K562 (cell line): ENCODE measurements around the gene SLC38A8. TPM values are rescaled to one million over a fixed set of nuclear protein-coding genes. Genes with fewer than 3 reads are reported as not detected.
A peak's percentile ranks its signal among the peaks of the same experiment; 100 is the strongest.

Experiments
- ATAC-seq: fragments of 200-7000 bp; cut with Tn5 transposase; 3 replicates; pipeline ENCODE4 v1.9.1; 2020; ENCODE audit warnings: moderate library complexity
- BruUV-seq: library from RNA; stranded (reverse); fragments of 400-500 nt; replicated peaks from 2 replicates; lab custom pipeline; 2021; lab: Mats Ljungman, UMichigan
- CTCF ChIA-PET: fragments of 300-600 bp; formaldehyde crosslinking; extraction: SDS; loops from one replicate; lab custom pipeline; 2021; ENCODE audit warnings: low intra/inter-chr PET ratio; lab: Yijun Ruan, JAX
- POLR2A ChIA-PET: fragments of 300-600, 350-650 bp; sonication (Branson Sonifier 250); formaldehyde crosslinking; extraction: SDS; loops from one replicate; lab custom pipeline; 2021; ENCODE audit warnings: antibody characterized with exemption, inconsistent platforms; lab: Yijun Ruan, JAX
- DNase-seq, 4 experiments: peaks; one replicate each; pipeline versions ENCODE4 v3.0.0 to v3.0.0-alpha.2; 2011 to 2018; ENCODE audit warnings: low spot score in 3 of 4, mixed read lengths in 3 of 4; ENCODE audit errors: extremely low read depth in 1 of 4
- FAIRE-seq: peaks from 2 replicates; lab custom pipeline; 2011; peaks lifted over from hg19 to GRCh38; lab: Jason Lieb, UNC
- H2AFZ ChIP-seq: 2 replicates; pipeline ENCODE4 v1.6.0; 2011; ENCODE audit warnings: low read depth, low read length, control low read depth, inconsistent platforms
- H3K27ac ChIP-seq: fragments of 200-600 bp; 3 replicates; pipeline ENCODE4 v1.8.0; 2011; ENCODE audit warnings: low read depth, mild to moderate bottlenecking, control low read depth, inconsistent platforms, low read length, moderate library complexity, mixed read lengths; ENCODE audit errors: extremely low read depth
- H3K27me3 ChIP-seq, 2 experiments: fragments of 300-600 bp in 1 of 2; 2 replicates in 1 of 2; 3 replicates in 1 of 2; pipeline versions ENCODE4 v1.6.0 to v1.8.0; 2011; ENCODE audit warnings: inconsistent platforms in 2 of 2, low read length in 2 of 2, mild to moderate bottlenecking in 1 of 2, mixed read lengths in 1 of 2, moderate library complexity in 1 of 2; ENCODE audit not compliant: control insufficient read depth in 2 of 2, insufficient read depth in 2 of 2
- H3K36me3 ChIP-seq: fragments of 300-600 bp; 3 replicates; pipeline ENCODE4 v1.8.0; 2011; ENCODE audit warnings: mild to moderate bottlenecking, low read length, inconsistent platforms; ENCODE audit not compliant: control insufficient read depth, insufficient read depth
- H3K4me1 ChIP-seq, 2 experiments: fragments of 200-600 bp in 1 of 2; replicated peaks in 1 of 2; 2 replicates in 1 of 2; 3 replicates in 1 of 2; pipeline versions ENCODE4 v1.5.1 to v1.8.0; 2011; ENCODE audit warnings: inconsistent platforms in 2 of 2, low read length in 2 of 2, mild to moderate bottlenecking in 1 of 2, mixed read lengths in 1 of 2, moderate library complexity in 1 of 2; ENCODE audit not compliant: control insufficient read depth in 2 of 2, insufficient read depth in 2 of 2
- H3K4me2 ChIP-seq: 2 replicates; pipeline ENCODE4 v1.6.1; 2011; ENCODE audit warnings: low read length, control low read depth, inconsistent platforms, mixed read lengths; ENCODE audit not compliant: insufficient read depth
- H3K4me3 ChIP-seq: fragments of 200-600 bp; sonication (generic), shearing (Covaris generic); 2 replicates; pipeline ENCODE4 v1.5.1; 2016; ENCODE audit warnings: control low read depth, inconsistent platforms
- H3K79me2 ChIP-seq: fragments of 200-600 bp; 3 replicates; pipeline ENCODE4 v1.8.0; 2011; ENCODE audit warnings: low read length, inconsistent platforms; ENCODE audit not compliant: control insufficient read depth, insufficient read depth
- H3K9ac ChIP-seq, 2 experiments: 2 replicates each; pipeline versions ENCODE4 v1.6.0 to v1.6.1; 2011; ENCODE audit warnings: low read depth in 2 of 2, low read length in 2 of 2, control low read depth in 1 of 2, inconsistent platforms in 1 of 2, mild to moderate bottlenecking in 1 of 2, mixed read lengths in 1 of 2; ENCODE audit not compliant: insufficient read depth in 1 of 2
- H3K9me1 ChIP-seq: one replicate; pipeline ENCODE4 v1.6.0; 2011; ENCODE audit warnings: inconsistent platforms, mild to moderate bottlenecking, low read length, moderate library complexity; ENCODE audit not compliant: control insufficient read depth, insufficient read depth
- H3K9me3 ChIP-seq: replicated peaks from 2 replicates; pipeline ENCODE4 v1.5.1; 2011; ENCODE audit warnings: low read depth, low read length, inconsistent platforms; ENCODE audit not compliant: control insufficient read depth, insufficient read depth
- H4K20me1 ChIP-seq: replicated peaks from 2 replicates; pipeline ENCODE4 v1.6.1; 2011; ENCODE audit warnings: low read length, inconsistent platforms, mixed read lengths; ENCODE audit not compliant: control insufficient read depth, insufficient read depth
- ARID1B ChIP-seq: fragments of 450-650 bp; IDR thresholded peaks from 2 replicates; pipeline ENCODE4 v1.6.1; 2016; ENCODE audit warnings: antibody characterized with exemption, mild to moderate bottlenecking, inconsistent platforms
- C11orf30 ChIP-seq: fragments of 450-650 bp; IDR thresholded peaks from 2 replicates; pipeline ENCODE4 v1.6.1; 2016; ENCODE audit warnings: low read depth, mild to moderate bottlenecking
- DPF2 ChIP-seq: fragments of 450-650 bp; IDR thresholded peaks from 2 replicates; pipeline ENCODE4 v1.6.1; 2016
- ETV5 ChIP-seq: sonication (generic); formaldehyde crosslinking; IDR thresholded peaks from 2 replicates; pipeline ENCODE4 v1.4.0; 2020; ENCODE audit warnings: low read depth, mild to moderate bottlenecking, missing genetic modification reagents
- EWSR1 ChIP-seq: fragments of 450-650 bp; IDR thresholded peaks from 2 replicates; pipeline ENCODE4 v1.6.1; 2018; ENCODE audit warnings: borderline replicate concordance, mild to moderate bottlenecking, low read depth, moderate library complexity; ENCODE audit not compliant: partially characterized antibody
- KAT2B ChIP-seq: IDR thresholded peaks from one replicate; pipeline ENCODE4 v1.6.1; 2012; ENCODE audit warnings: low read depth, mild to moderate bottlenecking, control low read depth, inconsistent platforms, low read length, moderate library complexity
- MAZ ChIP-seq, 2 experiments: fragments of 450-650 bp in 1 of 2; sonication (generic) in 1 of 2; formaldehyde crosslinking; IDR thresholded peaks in 1 of 2; conservative IDR thresholded peaks in 1 of 2; 2 replicates each; pipeline versions ENCODE4 v1.4.0 to v1.5.0; 2020; ENCODE audit warnings: mild to moderate bottlenecking in 1 of 2, missing genetic modification reagents in 1 of 2
- MEF2D ChIP-seq: conservative IDR thresholded peaks from 2 replicates; pipeline ENCODE4 v1.6.1; 2016; ENCODE audit warnings: low read depth, missing genetic modification characterization, missing compliant biosample characterization
- TFAM ChIP-seq: fragments of 250-450 bp; sonication (Bioruptor Pico); conservative IDR thresholded peaks from 2 replicates; pipeline ENCODE4 v1.5.0; 2021; ENCODE audit warnings: mild to moderate bottlenecking, moderate library complexity
- ZNF316 ChIP-seq: fragments of 450-650 bp; IDR thresholded peaks from 2 replicates; pipeline ENCODE4 v1.6.1; 2016
- WGBS: fragments of 100-300 bp; shearing (Covaris generic); methylation state at CpG from one replicate; pipeline ENCODE4 v1.1.6; 2016; ENCODE audit warnings: low coverage, mixed read lengths; ENCODE audit not compliant: insufficient coverage; ENCODE audit errors: missing lambda C conversion rate; 5-methylcytosine and 5-hydroxymethylcytosine counted together
- in situ Hi-C: fragments of 300-500 bp; cut with MboI; formaldehyde crosslinking; loops from 4 replicates; pipeline ENCODE4 v1.15.0; 2018; ENCODE audit warnings: inconsistent platforms, mixed read lengths
- intact Hi-C: fragments of 100-400 bp; cut with micrococcal nuclease; formaldehyde crosslinking; loops from 2 replicates; pipeline ENCODE4 v1.14.2; 2022
- polyA plus RNA-seq, 8 experiments: library from polyadenylated mRNA; depleted of rRNA in 4 of 8; stranded (reverse) in 5 of 8; unstranded in 3 of 8; fragments of >200 nt; fragmentation: Nextera tagmentation in 2 of 8; fragmentation: Illumina TruSeq in 1 of 8; extraction: Ambion mirVana in 2 of 8; extraction: Trizol in 1 of 8; gene quantifications; 2 replicates each; pipeline versions ENCODE4 v1.2.1 to v1.2.3, GENCODE V29; 2011 to 2014; ENCODE audit warnings: inconsistent platforms in 1 of 8, missing spikeins in 1 of 8
- total RNA-seq, 7 experiments: library from RNA; depleted of rRNA in 6 of 7; stranded (reverse); fragments of >200 nt in 6 of 7; fragmentation: Illumina TruSeq in 2 of 7; extraction: Trizol in 2 of 7; gene quantifications; 2 replicates each; pipeline versions ENCODE4 v1.2.1 to v1.2.3, GENCODE V29; 2011 to 2021; ENCODE audit warnings: low replicate concordance in 1 of 7
- TF ChIP-seq, protein P1 (sequence below), 2 experiments: fragments of 150-350 bp in 1 of 2; IDR thresholded peaks; 2 replicates each; pipeline ENCODE4 v1.6.1; 2012 to 2016; ENCODE audit warnings: low read depth in 2 of 2, low read length in 2 of 2, mild to moderate bottlenecking in 1 of 2, moderate library complexity in 1 of 2

SLC38A8 gene
- total and polyA plus RNA-seq, 9 of the 15 experiments (the other 6 are each of a cell fraction or from before 2014, with no cell fraction given) = 0.28 TPM; not detected in 8

DNA sequence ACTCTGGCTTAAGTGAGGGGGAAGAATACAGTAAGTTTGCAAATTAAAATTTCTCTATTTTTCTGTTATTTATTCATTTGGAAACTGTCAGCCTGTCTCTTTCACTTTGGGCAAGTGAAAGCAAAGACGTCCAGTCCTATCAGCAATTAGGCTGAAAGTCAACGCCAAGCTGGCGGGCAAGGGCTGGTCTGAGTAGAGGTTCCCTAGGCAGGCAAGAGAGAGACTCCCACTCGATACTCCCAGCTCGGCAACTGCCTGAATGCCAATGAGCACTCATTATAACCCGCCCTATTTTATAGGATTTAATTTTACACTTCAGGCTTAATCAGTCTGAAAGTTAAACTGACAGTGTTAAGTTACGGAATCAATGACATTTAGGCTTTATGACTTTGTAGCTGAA, 14.3 kb upstream of the SLC38A8 start:
- Histone ChIP-seq H3K9me3 (no peaks in the 10 kb centered on the region), H3K9me1 (peaks cover 4% of the 10 kb centered on the region), H3K79me2 (no peaks in the 10 kb centered on the region), H4K20me1 (no peaks in the 10 kb centered on the region; the same call in 1 of the 2 replicates), H3K27ac (no peak overlapping the region), H2AFZ (no peak overlapping the region), H3K4me2 (no peak overlapping the region), H3K4me1 (peaks cover 8 to 21% of the 10 kb centered on the region in 2 experiments; a peak in 4 of 5 replicates), H3K36me3 (peaks cover 94% of the 10 kb centered on the region), H3K9ac (no peak overlapping the region), H3K4me3 (no peak overlapping the region), H3K27me3 (no peaks in the 10 kb centered on the region)
- POLR2A ChIA-PET = interaction anchor here (0.5 to 1.2 kb wide), 3 partner anchors 14 to 1871 kb away, joined by 3 to 4 read pairs (median 3); partner anchors contain the start of gene SLC38A8
- DNase-seq = no peak
- intact Hi-C loops (no loop called here), in situ Hi-C loops (no loop called here)
- TF ChIP-seq MEF2D (tag) = no peak
- no peak for TF ChIP-seq KAT2B
- FAIRE-seq = no peak
- ATAC-seq = no peak
- CTCF ChIA-PET = no interaction called here
- no TSS peak for BruUV-seq
- 92% methylated on average over 7 of the region's 7 CpGs for WGBS

- in situ Hi-C loops = no loop called here
- WGBS = 46% methylated on average over 19 of the region's 19 CpGs
- H3K36me3 ChIP-seq = peaks cover 86% of the 10 kb centered on the region
- intact Hi-C loops = no loop called here
- peak overlapping the region; percentile 66 for H3K27ac ChIP-seq
- FAIRE-seq (peak; percentile 89), DNase-seq (peak; percentile 58 to 70 (median 63)), ATAC-seq (peak; percentile 96)
- H3K9me3 ChIP-seq = no peaks in the 10 kb centered on the region
- peaks cover 8 to 21% of the 10 kb centered on the region in 2 experiments; a peak in 4 of 5 replicates for H3K4me1 ChIP-seq
- H3K4me3 ChIP-seq = no peak overlapping the region
- ChIA-PET POLR2A (interaction anchor here (0.6 to 2.1 kb wide), 8 partner anchors 13 to 246 kb away, joined by 3 to 9 read pairs (median 4); partner anchors contain the start of gene SLC38A8), CTCF (no interaction called here)
- no peaks in the 10 kb centered on the region; the same call in 1 of the 2 replicates for H4K20me1 ChIP-seq
- H3K27me3 ChIP-seq = no peaks in the 10 kb centered on the region
- peak overlapping the region; percentile 69 for H2AFZ ChIP-seq
- H3K79me2 ChIP-seq = no peaks in the 10 kb centered on the region
- peaks cover 4% of the 10 kb centered on the region for H3K9me1 ChIP-seq
- peak overlapping the region; percentile 59 for H3K4me2 ChIP-seq
- peak overlapping the region; percentile 33 to 36; a peak in 2 of 4 replicates for H3K9ac ChIP-seq
- BruUV-seq = no TSS peak
- peak; percentile 31; the same call in 1 of the 2 replicates for TF ChIP-seq ARID1B
- no peak for TF ChIP-seq TFAM
- TF ChIP-seq MAZ (CRISPR knock-in tag; conservative IDR thresholded peaks at IDR 0.05 in 1 of 2, IDR thresholded peaks at IDR 0.05 in 1 of 2) = no peak
- peak; percentile 45; the same call in 1 of the 2 replicates for TF ChIP-seq DPF2
- TF ChIP-seq ETV5 (CRISPR knock-in tag) = no peak
- TF ChIP-seq ZNF316 = peak; percentile 73
- no peak for TF ChIP-seq EWSR1
- TF ChIP-seq, protein P1, sequence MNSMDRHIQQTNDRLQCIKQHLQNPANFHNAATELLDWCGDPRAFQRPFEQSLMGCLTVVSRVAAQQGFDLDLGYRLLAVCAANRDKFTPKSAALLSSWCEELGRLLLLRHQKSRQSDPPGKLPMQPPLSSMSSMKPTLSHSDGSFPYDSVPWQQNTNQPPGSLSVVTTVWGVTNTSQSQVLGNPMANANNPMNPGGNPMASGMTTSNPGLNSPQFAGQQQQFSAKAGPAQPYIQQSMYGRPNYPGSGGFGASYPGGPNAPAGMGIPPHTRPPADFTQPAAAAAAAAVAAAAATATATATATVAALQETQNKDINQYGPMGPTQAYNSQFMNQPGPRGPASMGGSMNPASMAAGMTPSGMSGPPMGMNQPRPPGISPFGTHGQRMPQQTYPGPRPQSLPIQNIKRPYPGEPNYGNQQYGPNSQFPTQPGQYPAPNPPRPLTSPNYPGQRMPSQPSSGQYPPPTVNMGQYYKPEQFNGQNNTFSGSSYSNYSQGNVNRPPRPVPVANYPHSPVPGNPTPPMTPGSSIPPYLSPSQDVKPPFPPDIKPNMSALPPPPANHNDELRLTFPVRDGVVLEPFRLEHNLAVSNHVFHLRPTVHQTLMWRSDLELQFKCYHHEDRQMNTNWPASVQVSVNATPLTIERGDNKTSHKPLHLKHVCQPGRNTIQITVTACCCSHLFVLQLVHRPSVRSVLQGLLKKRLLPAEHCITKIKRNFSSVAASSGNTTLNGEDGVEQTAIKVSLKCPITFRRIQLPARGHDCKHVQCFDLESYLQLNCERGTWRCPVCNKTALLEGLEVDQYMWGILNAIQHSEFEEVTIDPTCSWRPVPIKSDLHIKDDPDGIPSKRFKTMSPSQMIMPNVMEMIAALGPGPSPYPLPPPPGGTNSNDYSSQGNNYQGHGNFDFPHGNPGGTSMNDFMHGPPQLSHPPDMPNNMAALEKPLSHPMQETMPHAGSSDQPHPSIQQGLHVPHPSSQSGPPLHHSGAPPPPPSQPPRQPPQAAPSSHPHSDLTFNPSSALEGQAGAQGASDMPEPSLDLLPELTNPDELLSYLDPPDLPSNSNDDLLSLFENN (IDR thresholded peaks at IDR 0.05; ENCODE audit: low read depth in 2 of 2, low read length in 2 of 2) = no peak
- peak; percentile 83 for TF ChIP-seq C11orf30
Observed at GRCh38 chr16:84055801-84056634, 13.4 kb upstream of the SLC38A8 start.
